ENCODE data around the gene KDM4C.

KDM4C gene

GRCh38 chr9:7088611-7089010, 330.8 kb downstream of the KDM4C start:
- H3K36me3 ChIP-seq (ENCODE audit: control insufficient read depth, insufficient read depth, low read length): no peaks in the 10 kb centered on the region
- no peak overlapping the region for H3K18ac ChIP-seq (ENCODE audit: low read length)
- H3K23ac ChIP-seq (ENCODE audit: low read length): no peak overlapping the region
- no peak overlapping the region for H3K4me2 ChIP-seq (ENCODE audit: low read length)
- H3K79me2 ChIP-seq (ENCODE audit: control insufficient read depth, insufficient read depth, low read length): no peaks in the 10 kb centered on the region
- H3K27me3 ChIP-seq (ENCODE audit: insufficient read depth, low read length, poor library complexity): no peaks in the 10 kb centered on the region
- no peak overlapping the region for H2BK120ac ChIP-seq (ENCODE audit: low read depth, low read length)
- H3K4me3 ChIP-seq (ENCODE audit: low read length): no peak overlapping the region
- no peak overlapping the region for H2AK5ac ChIP-seq (ENCODE audit: low read length)
- WGBS (ENCODE audit: extremely low coverage, insufficient coverage, low lambda C conversion rate): no CpG with 5 or more reads among the region's 3 CpGs
- H2BK5ac ChIP-seq (ENCODE audit: low read length): no peak overlapping the region
- no peak overlapping the region for H4K5ac ChIP-seq (ENCODE audit: low read length)
- H3K56ac ChIP-seq (ENCODE audit: low read length): no peak overlapping the region
- H3K27ac ChIP-seq (ENCODE audit: low read depth, low read length): no peak overlapping the region
- no peak for DNase-seq
- no peak overlapping the region for H2BK15ac ChIP-seq (replicated peaks; ENCODE audit: low read depth)
- no peak overlapping the region for H3K4ac ChIP-seq (ENCODE audit: low read depth, low read length)
- H4K8ac ChIP-seq (ENCODE audit: low read depth, low read length): no peak overlapping the region
- no peaks in the 10 kb centered on the region for H3K4me1 ChIP-seq (ENCODE audit: control insufficient read depth, low read depth, low read length)
- no peaks in the 10 kb centered on the region for H3K79me1 ChIP-seq (ENCODE audit: low read length)
- H3K9ac ChIP-seq (ENCODE audit: low read length): no peak overlapping the region

- no CpG with 5 or more reads among the region's 5 CpGs for WGBS (ENCODE audit: extremely low coverage, insufficient coverage, low lambda C conversion rate)
Measured at GRCh38 chr9:7089406-7090193, 331.8 kb downstream of the KDM4C start.

GRCh38 chr9:7093040-7093439, 335.3 kb downstream of the KDM4C start:
- Histone ChIP-seq H3K27ac (ENCODE audit: low read depth, low read length) (no peak overlapping the region), H3K18ac (ENCODE audit: low read length) (no peak overlapping the region), H3K4me2 (ENCODE audit: low read length) (no peak overlapping the region), H4K5ac (ENCODE audit: low read length) (no peak overlapping the region), H2BK5ac (ENCODE audit: low read length) (no peak overlapping the region), H3K79me1 (ENCODE audit: low read length) (no peaks in the 10 kb centered on the region), H3K9ac (ENCODE audit: low read length) (no peak overlapping the region), H2BK120ac (ENCODE audit: low read depth, low read length) (no peak overlapping the region), H3K4me1 (ENCODE audit: control insufficient read depth, low read depth, low read length) (no peaks in the 10 kb centered on the region), H3K23ac (ENCODE audit: low read length) (no peak overlapping the region), H4K8ac (ENCODE audit: low read depth, low read length) (no peak overlapping the region), H2AK5ac (ENCODE audit: low read length) (no peak overlapping the region), H3K79me2 (ENCODE audit: control insufficient read depth, insufficient read depth, low read length) (no peaks in the 10 kb centered on the region), H3K36me3 (ENCODE audit: control insufficient read depth, insufficient read depth, low read length) (no peaks in the 10 kb centered on the region), H2BK15ac (replicated peaks; ENCODE audit: low read depth) (no peak overlapping the region), H3K4ac (ENCODE audit: low read depth, low read length) (no peak overlapping the region), H3K4me3 (ENCODE audit: low read length) (no peak overlapping the region), H3K27me3 (ENCODE audit: insufficient read depth, low read length, poor library complexity) (no peaks in the 10 kb centered on the region), H3K56ac (ENCODE audit: low read length) (no peak overlapping the region)
- 100% methylated on average over 2 of the region's 4 CpGs for WGBS (ENCODE audit: extremely low coverage, insufficient coverage, low lambda C conversion rate)
- DNase-seq: no peak

More at GRCh38 chr9:7089406-7090193, 331.8 kb downstream of the KDM4C start:
- Histone ChIP-seq H3K23ac (ENCODE audit: low read length) (no peak overlapping the region), H3K4ac (ENCODE audit: low read depth, low read length) (no peak overlapping the region), H3K27me3 (ENCODE audit: insufficient read depth, low read length, poor library complexity) (no peaks in the 10 kb centered on the region), H3K56ac (ENCODE audit: low read length) (no peak overlapping the region), H3K36me3 (ENCODE audit: control insufficient read depth, insufficient read depth, low read length) (no peaks in the 10 kb centered on the region), H3K18ac (ENCODE audit: low read length) (no peak overlapping the region), H2BK120ac (ENCODE audit: low read depth, low read length) (no peak overlapping the region), H3K79me2 (ENCODE audit: control insufficient read depth, insufficient read depth, low read length) (no peaks in the 10 kb centered on the region), H2BK5ac (ENCODE audit: low read length) (no peak overlapping the region), H3K27ac (ENCODE audit: low read depth, low read length) (no peak overlapping the region), H3K79me1 (ENCODE audit: low read length) (no peaks in the 10 kb centered on the region), H2AK5ac (ENCODE audit: low read length) (no peak overlapping the region), H2BK15ac (replicated peaks; ENCODE audit: low read depth) (no peak overlapping the region), H3K4me1 (ENCODE audit: control insufficient read depth, low read depth, low read length) (no peaks in the 10 kb centered on the region), H4K8ac (ENCODE audit: low read depth, low read length) (no peak overlapping the region), H4K5ac (ENCODE audit: low read length) (no peak overlapping the region), H3K4me3 (ENCODE audit: low read length) (no peak overlapping the region), H3K4me2 (ENCODE audit: low read length) (no peak overlapping the region), H3K9ac (ENCODE audit: low read length) (no peak overlapping the region)
- no peak for DNase-seq

- H3K79me2 ChIP-seq (ENCODE audit: control insufficient read depth, insufficient read depth, low read length): no peaks in the 10 kb centered on the region
- no peaks in the 10 kb centered on the region for H3K27me3 ChIP-seq (ENCODE audit: insufficient read depth, low read length, poor library complexity)
- no CpG with 5 or more reads among the region's 2 CpGs for WGBS (ENCODE audit: extremely low coverage, insufficient coverage, low lambda C conversion rate)
Measured at GRCh38 chr9:7094052-7094451, 336.3 kb downstream of the KDM4C start.

GRCh38 chr9:7094576-7094975, 336.8 kb downstream of the KDM4C start:
- WGBS (ENCODE audit: extremely low coverage, insufficient coverage, low lambda C conversion rate): no CpG with 5 or more reads among the region's 3 CpGs
- Histone ChIP-seq H2BK5ac (ENCODE audit: low read length) (no peak overlapping the region), H4K5ac (ENCODE audit: low read length) (no peak overlapping the region), H3K4me1 (ENCODE audit: control insufficient read depth, low read depth, low read length) (no peaks in the 10 kb centered on the region), H3K56ac (ENCODE audit: low read length) (no peak overlapping the region), H2AK5ac (ENCODE audit: low read length) (no peak overlapping the region), H3K4me3 (ENCODE audit: low read length) (no peak overlapping the region), H3K36me3 (ENCODE audit: control insufficient read depth, insufficient read depth, low read length) (no peaks in the 10 kb centered on the region), H3K27ac (ENCODE audit: low read depth, low read length) (no peak overlapping the region), H4K8ac (ENCODE audit: low read depth, low read length) (no peak overlapping the region), H2BK15ac (replicated peaks; ENCODE audit: low read depth) (no peak overlapping the region), H3K4ac (ENCODE audit: low read depth, low read length) (no peak overlapping the region), H3K79me1 (ENCODE audit: low read length) (no peaks in the 10 kb centered on the region), H3K79me2 (ENCODE audit: control insufficient read depth, insufficient read depth, low read length) (no peaks in the 10 kb centered on the region), H2BK120ac (ENCODE audit: low read depth, low read length) (peak overlapping the region; percentile 51), H3K23ac (ENCODE audit: low read length) (no peak overlapping the region), H3K27me3 (ENCODE audit: insufficient read depth, low read length, poor library complexity) (no peaks in the 10 kb centered on the region), H3K4me2 (ENCODE audit: low read length) (no peak overlapping the region), H3K18ac (ENCODE audit: low read length) (peak overlapping the region; percentile 47), H3K9ac (ENCODE audit: low read length) (no peak overlapping the region)
- DNase-seq: no peak

More at GRCh38 chr9:7094052-7094451, 336.3 kb downstream of the KDM4C start:
- no peaks in the 10 kb centered on the region for H3K36me3 ChIP-seq (ENCODE audit: control insufficient read depth, insufficient read depth, low read length)
- no peak overlapping the region for H3K9ac ChIP-seq (ENCODE audit: low read length)
- H3K4me3 ChIP-seq (ENCODE audit: low read length): no peak overlapping the region
- peak; percentile 64 for DNase-seq
- H2BK120ac ChIP-seq (ENCODE audit: low read depth, low read length): peak overlapping the region; percentile 61
- H4K5ac ChIP-seq (ENCODE audit: low read length): no peak overlapping the region
- no peak overlapping the region for H3K27ac ChIP-seq (ENCODE audit: low read depth, low read length)
- H2BK5ac ChIP-seq (ENCODE audit: low read length): no peak overlapping the region
- H3K23ac ChIP-seq (ENCODE audit: low read length): no peak overlapping the region
- no peaks in the 10 kb centered on the region for H3K79me1 ChIP-seq (ENCODE audit: low read length)
- no peak overlapping the region for H2AK5ac ChIP-seq (ENCODE audit: low read length)
- H2BK15ac ChIP-seq (replicated peaks; ENCODE audit: low read depth): no peak overlapping the region
- no peaks in the 10 kb centered on the region for H3K4me1 ChIP-seq (ENCODE audit: control insufficient read depth, low read depth, low read length)
- no peak overlapping the region for H3K56ac ChIP-seq (ENCODE audit: low read length)
- H4K8ac ChIP-seq (ENCODE audit: low read depth, low read length): no peak overlapping the region
- no peak overlapping the region for H3K4ac ChIP-seq (ENCODE audit: low read depth, low read length)
- H3K18ac ChIP-seq (ENCODE audit: low read length): no peak overlapping the region
- no peak overlapping the region for H3K4me2 ChIP-seq (ENCODE audit: low read length)

DNA sequence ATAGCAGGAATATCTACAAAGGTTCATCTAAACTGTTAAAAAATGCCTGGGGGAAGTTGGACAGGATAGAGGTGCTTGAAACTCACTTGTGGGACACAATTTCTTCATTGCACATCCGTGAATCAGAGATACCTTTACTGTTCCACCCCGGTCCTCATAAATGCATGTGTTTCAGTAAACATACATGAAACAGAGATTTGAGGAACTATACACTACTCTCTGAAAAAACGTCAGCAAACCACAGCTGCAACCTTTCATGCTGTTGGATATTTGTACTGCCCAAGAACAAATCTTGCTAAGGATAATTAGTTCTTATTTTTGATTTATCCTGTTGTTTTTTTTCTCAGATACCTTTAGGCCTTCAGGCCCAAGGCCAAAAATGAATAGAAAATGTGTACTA, 337.3 kb downstream of the KDM4C start:
- H3K4me2 ChIP-seq (ENCODE audit: low read length): no peak overlapping the region
- H2BK120ac ChIP-seq (ENCODE audit: low read depth, low read length): no peak overlapping the region
- H3K4me3 ChIP-seq (ENCODE audit: low read length): no peak overlapping the region
- no peak overlapping the region for H3K4ac ChIP-seq (ENCODE audit: low read depth, low read length)
- no peak overlapping the region for H3K18ac ChIP-seq (ENCODE audit: low read length)
- H3K23ac ChIP-seq (ENCODE audit: low read length): no peak overlapping the region
- H2BK5ac ChIP-seq (ENCODE audit: low read length): no peak overlapping the region
- H3K9ac ChIP-seq (ENCODE audit: low read length): no peak overlapping the region
- no peak overlapping the region for H3K56ac ChIP-seq (ENCODE audit: low read length)
- no peak overlapping the region for H4K8ac ChIP-seq (ENCODE audit: low read depth, low read length)
- H4K5ac ChIP-seq (ENCODE audit: low read length): no peak overlapping the region
- no peaks in the 10 kb centered on the region for H3K4me1 ChIP-seq (ENCODE audit: control insufficient read depth, low read depth, low read length)
- H3K79me1 ChIP-seq (ENCODE audit: low read length): no peaks in the 10 kb centered on the region
- H3K36me3 ChIP-seq (ENCODE audit: control insufficient read depth, insufficient read depth, low read length): no peaks in the 10 kb centered on the region
- no peak overlapping the region for H2AK5ac ChIP-seq (ENCODE audit: low read length)
- no CpG with 5 or more reads among the region's 3 CpGs for WGBS (ENCODE audit: extremely low coverage, insufficient coverage, low lambda C conversion rate)
- no peaks in the 10 kb centered on the region for H3K27me3 ChIP-seq (ENCODE audit: insufficient read depth, low read length, poor library complexity)
- no peak for DNase-seq
- H3K27ac ChIP-seq (ENCODE audit: low read depth, low read length): no peak overlapping the region
- no peak overlapping the region for H2BK15ac ChIP-seq (replicated peaks; ENCODE audit: low read depth)
- H3K79me2 ChIP-seq (ENCODE audit: control insufficient read depth, insufficient read depth, low read length): no peaks in the 10 kb centered on the region

All from mesendoderm (in vitro differentiated cells).